Smooth muscle cell (in vitro differentiated cells): ENCODE measurements around the gene SPNS2. TPM values are rescaled to one million over a fixed set of nuclear protein-coding genes. Genes with fewer than 3 reads are reported as not detected.
A peak's percentile ranks its signal among the peaks of the same experiment; 100 is the strongest.

ENCODE experiments used
- DNase-seq: peaks from one replicate; lab custom pipeline; 2025; ENCODE audit not compliant: unreplicated experiment; lab: John Stamatoyannopoulos, UW
- H2AFZ ChIP-seq: fragments of 200-600 bp; sonication (generic); 2 replicates; pipeline ENCODE4 v1.6.0; 2016; ENCODE audit warnings: antibody characterized with exemption, low read depth, mild to moderate bottlenecking
- H3F3A ChIP-seq: fragments of 200-600 bp; sonication (generic); 2 replicates; pipeline ENCODE4 v1.6.0; 2017; ENCODE audit warnings: antibody characterized with exemption, low read depth
- H3K27ac ChIP-seq: fragments of 200-600 bp; sonication (generic); 2 replicates; pipeline ENCODE4 v1.5.1; 2016; ENCODE audit warnings: low read depth, mild to moderate bottlenecking
- H3K27me3 ChIP-seq: fragments of 200-600 bp; sonication (generic); 2 replicates; pipeline ENCODE4 v1.6.1; 2016; ENCODE audit warnings: low read depth, mild to moderate bottlenecking
- H3K36me3 ChIP-seq: fragments of 200-600 bp; sonication (generic); 2 replicates; pipeline ENCODE4 v1.5.1; 2016; ENCODE audit warnings: low read depth
- H3K4me1 ChIP-seq: fragments of 200-600 bp; sonication (generic); 2 replicates; pipeline ENCODE4 v1.5.1; 2016; ENCODE audit warnings: low read depth
- H3K4me2 ChIP-seq: fragments of 200-600 bp; sonication (generic); 2 replicates; pipeline ENCODE4 v1.6.0; 2016; ENCODE audit warnings: mild to moderate bottlenecking
- H3K4me3 ChIP-seq: fragments of 200-600 bp; sonication (generic); 2 replicates; pipeline ENCODE4 v1.5.1; 2016; ENCODE audit warnings: mild to moderate bottlenecking
- H3K79me2 ChIP-seq: fragments of 200-600 bp; sonication (generic); 2 replicates; pipeline ENCODE4 v1.6.0; 2016; ENCODE audit warnings: low read depth, mild to moderate bottlenecking
- H3K9ac ChIP-seq: fragments of 200-600 bp; sonication (generic); 2 replicates; pipeline ENCODE4 v1.6.0; 2016; ENCODE audit warnings: low read depth
- H3K9me3 ChIP-seq: fragments of 200-600 bp; sonication (generic); replicated peaks from 2 replicates; pipeline ENCODE4 v1.5.1; 2016; ENCODE audit warnings: low read depth
- H4K20me1 ChIP-seq: fragments of 200-600 bp; sonication (generic); 2 replicates; pipeline ENCODE4 v1.6.0; 2016; ENCODE audit warnings: low read depth
- CTCF ChIP-seq: fragments of 200-600 bp; sonication (generic); IDR thresholded peaks from 2 replicates; pipeline ENCODE4 v1.5.1; 2017; ENCODE audit warnings: borderline replicate concordance, mild to moderate bottlenecking, antibody characterized with exemption; ENCODE audit not compliant: insufficient read depth, poor library complexity, severe bottlenecking
- WGBS: methylation state at CpG from one replicate; pipeline ENCODE4 v1.1.7; 2016; ENCODE audit warnings: low lambda C conversion rate; 5-methylcytosine and 5-hydroxymethylcytosine counted together
- polyA plus RNA-seq: library from polyadenylated mRNA; unstranded; fragments of >200 nt; fragmentation: Nextera tagmentation; extraction: Ambion mirVana; gene quantifications from 2 replicates; pipeline ENCODE4 v1.2.1, GENCODE V29; 2016
- total RNA-seq: library from RNA; depleted of rRNA; stranded (reverse); fragments of >200 nt; gene quantifications from 2 replicates; pipeline ENCODE4 v1.2.3, GENCODE V29; 2014

The SPNS2 gene
- total and polyA plus RNA-seq, 2 experiments from 2014 or later: 5.1 to 16.5 TPM

GRCh38 chr17:4574448-4575045, 75.9 kb downstream of the SPNS2 start:
- Histone ChIP-seq H3F3A (peaks cover 6% of the 10 kb centered on the region), H3K4me1 (peaks cover 19% of the 10 kb centered on the region), H2AFZ (no peak overlapping the region), H3K36me3 (no peaks in the 10 kb centered on the region), H3K79me2 (no peaks in the 10 kb centered on the region), H3K27me3 (no peaks in the 10 kb centered on the region), H3K4me2 (peak overlapping the region; percentile 34), H3K4me3 (no peak overlapping the region), H3K9ac (no peak overlapping the region), H3K27ac (peak overlapping the region; percentile 54), H3K9me3 (no peaks in the 10 kb centered on the region), H4K20me1 (no peaks in the 10 kb centered on the region)
- TF ChIP-seq CTCF: no peak
- 86% methylated on average over 9 of the region's 9 CpGs for WGBS
- DNase-seq: no peak

DNA sequence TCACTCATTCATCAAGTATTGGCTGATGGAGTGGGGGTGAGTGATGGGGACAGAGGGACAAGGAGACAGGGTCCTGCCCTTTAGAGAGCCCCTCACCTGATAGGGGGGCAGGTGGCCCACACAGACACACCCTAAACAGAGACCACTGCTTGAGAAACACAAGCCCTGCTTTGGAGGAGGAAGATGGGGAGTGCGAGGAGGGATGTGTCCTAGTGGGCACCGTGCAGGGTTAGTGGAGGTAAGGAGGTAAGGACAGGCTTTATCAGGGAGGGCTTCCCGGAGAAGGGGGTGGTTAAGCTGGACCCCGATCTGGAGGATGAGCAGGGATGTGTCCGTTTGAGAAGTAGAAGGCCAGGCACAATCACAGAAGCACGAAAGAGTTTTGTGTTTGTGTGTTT, 77.5 kb downstream of the SPNS2 start:
- H3K36me3 ChIP-seq: no peaks in the 10 kb centered on the region
- DNase-seq: no peak
- peak overlapping the region; percentile 75 for H3K4me2 ChIP-seq
- H3K4me1 ChIP-seq: peaks cover 19% of the 10 kb centered on the region
- H2AFZ ChIP-seq: peak overlapping the region; percentile 64
- peaks cover 6% of the 10 kb centered on the region for H3F3A ChIP-seq
- WGBS: 44% methylated on average over 6 of the region's 6 CpGs
- no peak for TF ChIP-seq CTCF
- H3K9ac ChIP-seq: no peak overlapping the region
- H3K27me3 ChIP-seq: no peaks in the 10 kb centered on the region
- H4K20me1 ChIP-seq: no peaks in the 10 kb centered on the region
- peak overlapping the region; percentile 56 for H3K27ac ChIP-seq
- H3K9me3 ChIP-seq: no peaks in the 10 kb centered on the region
- H3K4me3 ChIP-seq: no peak overlapping the region
- no peaks in the 10 kb centered on the region for H3K79me2 ChIP-seq

DNA sequence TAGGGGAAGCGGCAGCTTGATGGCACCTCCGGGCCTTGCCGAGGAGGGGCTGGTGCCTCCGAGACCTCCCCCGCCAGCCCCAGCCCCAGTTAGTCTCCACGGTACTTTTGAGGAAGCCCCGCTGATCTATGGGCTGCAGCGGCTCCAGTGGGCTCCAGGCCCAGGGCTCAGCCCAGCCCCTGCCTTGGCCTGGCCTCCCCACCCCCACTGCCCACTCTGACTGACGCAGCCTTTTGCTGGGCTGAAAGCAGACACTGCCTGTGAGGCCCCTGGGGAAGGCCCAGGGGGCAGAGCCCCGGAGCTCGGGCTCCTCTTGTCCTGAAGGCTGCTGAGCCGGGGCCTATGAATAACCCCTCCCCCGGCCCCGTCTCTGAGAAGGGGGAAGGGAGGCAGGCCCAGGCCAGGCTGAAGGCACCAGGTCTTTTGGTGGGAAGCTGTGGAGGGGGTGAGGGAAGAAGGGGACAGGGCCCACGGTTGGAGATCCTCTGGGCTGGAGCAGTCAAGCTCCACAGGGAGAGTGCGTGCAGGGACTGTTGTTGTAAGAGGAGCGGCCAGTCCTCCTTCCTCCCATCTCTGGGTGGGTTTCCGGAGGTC, 78.1 kb downstream of the SPNS2 start:
- H3F3A ChIP-seq: peaks cover 6% of the 10 kb centered on the region
- no peak overlapping the region for H3K4me3 ChIP-seq
- H3K4me1 ChIP-seq: peaks cover 19% of the 10 kb centered on the region
- peak overlapping the region; percentile 38 for H3K9ac ChIP-seq
- no peaks in the 10 kb centered on the region for H3K79me2 ChIP-seq
- H3K9me3 ChIP-seq: no peaks in the 10 kb centered on the region
- DNase-seq: peak; percentile 61
- WGBS: 24% methylated on average over 17 of the region's 18 CpGs
- peak overlapping the region; percentile 56 for H3K27ac ChIP-seq
- no peak for TF ChIP-seq CTCF
- H4K20me1 ChIP-seq: no peaks in the 10 kb centered on the region
- peak overlapping the region; percentile 64 for H2AFZ ChIP-seq
- peak overlapping the region; percentile 75 for H3K4me2 ChIP-seq
- no peaks in the 10 kb centered on the region for H3K36me3 ChIP-seq
- no peaks in the 10 kb centered on the region for H3K27me3 ChIP-seq
